H9 (cell line): ENCODE results near the gene CCR7. TPM values are rescaled to one million over a fixed set of nuclear protein-coding genes. Genes with fewer than 3 reads are reported as not detected.

Source experiments
- DNase-seq: peaks from one replicate; pipeline ENCODE4 v3.0.0-alpha.2; 2017
- H2AFZ ChIP-seq: one replicate; pipeline ENCODE4 v1.6.1; 2013; ENCODE audit warnings: mild to moderate bottlenecking, low read length, control low read depth, moderate library complexity
- H2AK5ac ChIP-seq: 2 replicates; pipeline ENCODE4 v1.6.1; 2013; ENCODE audit warnings: low read length, control low read depth, mixed read lengths; ENCODE audit not compliant: insufficient read length
- H2BK120ac ChIP-seq: one replicate; pipeline ENCODE4 v1.6.1; 2013; ENCODE audit warnings: low read depth, mild to moderate bottlenecking, low read length, control low read depth, inconsistent platforms; ENCODE audit not compliant: poor library complexity, severe bottlenecking
- H2BK12ac ChIP-seq: 2 replicates; pipeline ENCODE4 v1.6.1; 2013; ENCODE audit warnings: low read length, control low read depth, mixed read lengths, low read depth; ENCODE audit not compliant: insufficient read length
- H2BK15ac ChIP-seq: 2 replicates; pipeline ENCODE4 v1.6.1; 2013; ENCODE audit warnings: low read depth, low read length, control low read depth
- H2BK20ac ChIP-seq: one replicate; pipeline ENCODE4 v1.6.1; 2013; ENCODE audit warnings: low read depth, mild to moderate bottlenecking, low read length, control low read depth, inconsistent platforms; ENCODE audit not compliant: poor library complexity, severe bottlenecking
- H2BK5ac ChIP-seq: 2 replicates; pipeline ENCODE4 v1.6.1; 2013; ENCODE audit warnings: low read length, control low read depth, mixed read lengths; ENCODE audit not compliant: insufficient read length
- H3K14ac ChIP-seq: 2 replicates; pipeline ENCODE4 v1.6.1; 2013; ENCODE audit warnings: low read length, control low read depth; ENCODE audit not compliant: insufficient read depth
- H3K18ac ChIP-seq: 2 replicates; pipeline ENCODE4 v1.6.1; 2013; ENCODE audit warnings: low read depth, mild to moderate bottlenecking, mixed read lengths, low read length, control low read depth; ENCODE audit not compliant: insufficient read length
- H3K23ac ChIP-seq: 2 replicates; pipeline ENCODE4 v1.6.1; 2013; ENCODE audit warnings: low read length, control low read depth, mixed read lengths, low read depth; ENCODE audit not compliant: insufficient read length
- H3K23me2 ChIP-seq: 2 replicates; pipeline ENCODE4 v1.6.1; 2013; ENCODE audit warnings: low read depth, mild to moderate bottlenecking, mixed read lengths, low read length, control low read depth; ENCODE audit not compliant: insufficient read length, poor library complexity, severe bottlenecking
- H3K27ac ChIP-seq: 2 replicates; pipeline ENCODE4 v1.5.1; 2013; ENCODE audit warnings: low read length, control low read depth, mixed read lengths, low read depth; ENCODE audit not compliant: insufficient read length
- H3K27me3 ChIP-seq: 2 replicates; pipeline ENCODE4 v1.6.1; 2013; ENCODE audit warnings: low read length, control low read depth, inconsistent platforms; ENCODE audit not compliant: insufficient read depth
- H3K4ac ChIP-seq: 2 replicates; pipeline ENCODE4 v1.6.1; 2013; ENCODE audit warnings: low read depth, mild to moderate bottlenecking, control low read depth, inconsistent platforms, low read length, moderate library complexity
- H3K4me1 ChIP-seq: 2 replicates; pipeline ENCODE4 v1.6.1; 2013; ENCODE audit warnings: low read length, control low read depth, inconsistent platforms; ENCODE audit not compliant: insufficient read depth
- H3K4me2 ChIP-seq: 2 replicates; pipeline ENCODE4 v1.6.1; 2013; ENCODE audit warnings: low read length, control low read depth, mixed read lengths; ENCODE audit not compliant: insufficient read length, insufficient read depth
- H3K56ac ChIP-seq: 2 replicates; pipeline ENCODE4 v1.6.1; 2013; ENCODE audit warnings: low read depth, mild to moderate bottlenecking, mixed read lengths, low read length, control low read depth; ENCODE audit not compliant: insufficient read length
- H3K79me1 ChIP-seq: 2 replicates; pipeline ENCODE4 v1.6.1; 2013; ENCODE audit warnings: low read depth, mild to moderate bottlenecking, moderate library complexity, low read length, control low read depth, inconsistent platforms; ENCODE audit not compliant: insufficient read depth, poor library complexity, severe bottlenecking
- H3K79me2 ChIP-seq: 2 replicates; pipeline ENCODE4 v1.6.1; 2013; ENCODE audit warnings: low read length, control low read depth, inconsistent platforms; ENCODE audit not compliant: insufficient read depth
- H3K9ac ChIP-seq: 2 replicates; pipeline ENCODE4 v1.6.1; 2013; ENCODE audit warnings: low read length, control low read depth, mixed read lengths; ENCODE audit not compliant: insufficient read length; ENCODE audit errors: extremely low read depth
- H3K9me3 ChIP-seq: one replicate; pipeline ENCODE4 v1.6.1; 2013; ENCODE audit warnings: low read depth, low read length, inconsistent platforms; ENCODE audit not compliant: control insufficient read depth
- H3T11ph ChIP-seq: one replicate; pipeline ENCODE4 v1.6.1; 2013; ENCODE audit warnings: mild to moderate bottlenecking, low read length, control low read depth, inconsistent platforms
- H4K20me1 ChIP-seq: one replicate; pipeline ENCODE4 v1.6.1; 2013; ENCODE audit not compliant: control insufficient read depth, insufficient read length, insufficient read depth
- H4K5ac ChIP-seq: 2 replicates; pipeline ENCODE4 v1.6.1; 2013; ENCODE audit warnings: low read depth, mild to moderate bottlenecking, mixed read lengths, low read length, control low read depth; ENCODE audit not compliant: insufficient read length
- H4K8ac ChIP-seq: replicated peaks from 2 replicates; pipeline ENCODE4 v1.6.1; 2013; ENCODE audit warnings: low read length, control low read depth, mixed read lengths, low read depth; ENCODE audit not compliant: insufficient read length
- H4K91ac ChIP-seq: 2 replicates; pipeline ENCODE4 v1.6.1; 2013; ENCODE audit warnings: low read depth, mild to moderate bottlenecking, moderate library complexity, mixed read lengths, low read length, control low read depth; ENCODE audit not compliant: insufficient read length
- H3K27ac Mint-ChIP-seq, 3 experiments: 2 replicates in 2 of 3; 3 replicates in 1 of 3; pipeline ENCODE4 v1.8.0; 2020 to 2021; ENCODE audit warnings: mixed read lengths in 3 of 3, mild to moderate bottlenecking in 1 of 3, moderate library complexity in 1 of 3
- H3K27me3 Mint-ChIP-seq: 2 replicates; pipeline ENCODE4 v1.8.0; 2021; ENCODE audit warnings: low read depth, mild to moderate bottlenecking, moderate library complexity, mixed read lengths
- H3K36me3 Mint-ChIP-seq, 3 experiments: 2 replicates in 2 of 3; 3 replicates in 1 of 3; pipeline ENCODE4 v1.8.0; 2020 to 2021; ENCODE audit warnings: low read depth in 3 of 3, mixed read lengths in 3 of 3; ENCODE audit not compliant: insufficient read depth in 1 of 3
- H3K4me1 Mint-ChIP-seq, 2 experiments: 2 replicates each; pipeline ENCODE4 v1.8.0; 2020; ENCODE audit warnings: mixed read lengths in 2 of 2
- H3K4me3 Mint-ChIP-seq, 2 experiments: 2 replicates in 1 of 2; 3 replicates in 1 of 2; pipeline ENCODE4 v1.8.0; 2020 to 2021; ENCODE audit warnings: mild to moderate bottlenecking in 2 of 2, mixed read lengths in 2 of 2, moderate library complexity in 1 of 2
- H3K9me3 Mint-ChIP-seq, 2 experiments: 2 replicates in 1 of 2; 3 replicates in 1 of 2; pipeline ENCODE4 v1.8.0; 2020; ENCODE audit warnings: mild to moderate bottlenecking in 2 of 2, mixed read lengths in 2 of 2, moderate library complexity in 1 of 2
- CTCF ChIP-seq: fragments of 200-600 bp; sonication (generic); conservative IDR thresholded peaks from 3 replicates; pipeline ENCODE4 v1.8.0; 2021; ENCODE audit warnings: antibody characterized with exemption, mild to moderate bottlenecking
- WGBS: extraction: QIAGEN DNeasy Blood & Tissue Kit; methylation state at CpG from one replicate; pipeline ENCODE4 v1.1.7; 2013; ENCODE audit warnings: missing lambda C conversion rate, low lambda C conversion rate, mixed read lengths; ENCODE audit not compliant: insufficient read length; ENCODE audit errors: extremely low coverage; 5-methylcytosine and 5-hydroxymethylcytosine counted together
- total RNA-seq: library from RNA; stranded (reverse); gene quantifications from 2 replicates; pipeline ENCODE4 v1.2.1, GENCODE V29; 2021

The CCR7 gene
- total RNA-seq, 1 experiment from 2014 or later: 0.31 TPM

- Histone ChIP-seq H3K56ac (no peak overlapping the region), H2BK20ac (no peak overlapping the region), H2BK120ac (no peak overlapping the region), H3K27ac (no peak overlapping the region), H3K9ac (no peak overlapping the region), H3K14ac (no peak overlapping the region), H3K23me2 (no peaks in the 10 kb centered on the region), H2BK12ac (no peak overlapping the region), H2AK5ac (no peak overlapping the region), H3K27me3 (no peaks in the 10 kb centered on the region), H4K5ac (no peak overlapping the region), H3K18ac (no peak overlapping the region), H2AFZ (no peak overlapping the region), H3K9me3 (no peaks in the 10 kb centered on the region), H3K4ac (no peak overlapping the region), H3T11ph (no peak overlapping the region), H4K91ac (no peak overlapping the region), H4K8ac (no peak overlapping the region), H2BK5ac (no peak overlapping the region), H3K79me1 (no peaks in the 10 kb centered on the region), H3K4me1 (no peaks in the 10 kb centered on the region; the same call in 1 of the 2 replicates), H3K23ac (no peak overlapping the region), H3K4me2 (no peak overlapping the region), H3K79me2 (no peaks in the 10 kb centered on the region), H4K20me1 (no peaks in the 10 kb centered on the region), H2BK15ac (no peak overlapping the region)
- no peak for DNase-seq
- Mint-ChIP-seq H3K4me1 (peaks cover 5 to 6% of the 10 kb centered on the region in 2 experiments; a peak in 3 of 4 replicates), H3K27me3 (peaks cover 14% of the 10 kb centered on the region), H3K36me3 (peaks cover 0 to 5% (median 3%) of the 10 kb centered on the region in 3 experiments; a peak in 3 of 7 replicates), H3K4me3 (no peak overlapping the region), H3K27ac (no peak overlapping the region), H3K9me3 (peaks cover 8% of the 10 kb centered on the region in 2 experiments; a peak in 4 of 5 replicates)
- WGBS: no CpG with 5 or more reads among the region's 11 CpGs
- TF ChIP-seq CTCF: no peak
Measured at GRCh38 chr17:40582328-40582901, 17.1 kb upstream of the CCR7 start.
